GM18867 (cell line): ENCODE data around the gene RAB40C.

ENCODE experiments used
- ATAC-seq: cut with Tn5 transposase; IDR thresholded peaks from one replicate; pipeline ENCODE4 v1.9.1; 2021; ENCODE audit warnings: mild to moderate bottlenecking, moderate library complexity; ENCODE audit not compliant: unreplicated experiment

The RAB40C gene

DNA sequence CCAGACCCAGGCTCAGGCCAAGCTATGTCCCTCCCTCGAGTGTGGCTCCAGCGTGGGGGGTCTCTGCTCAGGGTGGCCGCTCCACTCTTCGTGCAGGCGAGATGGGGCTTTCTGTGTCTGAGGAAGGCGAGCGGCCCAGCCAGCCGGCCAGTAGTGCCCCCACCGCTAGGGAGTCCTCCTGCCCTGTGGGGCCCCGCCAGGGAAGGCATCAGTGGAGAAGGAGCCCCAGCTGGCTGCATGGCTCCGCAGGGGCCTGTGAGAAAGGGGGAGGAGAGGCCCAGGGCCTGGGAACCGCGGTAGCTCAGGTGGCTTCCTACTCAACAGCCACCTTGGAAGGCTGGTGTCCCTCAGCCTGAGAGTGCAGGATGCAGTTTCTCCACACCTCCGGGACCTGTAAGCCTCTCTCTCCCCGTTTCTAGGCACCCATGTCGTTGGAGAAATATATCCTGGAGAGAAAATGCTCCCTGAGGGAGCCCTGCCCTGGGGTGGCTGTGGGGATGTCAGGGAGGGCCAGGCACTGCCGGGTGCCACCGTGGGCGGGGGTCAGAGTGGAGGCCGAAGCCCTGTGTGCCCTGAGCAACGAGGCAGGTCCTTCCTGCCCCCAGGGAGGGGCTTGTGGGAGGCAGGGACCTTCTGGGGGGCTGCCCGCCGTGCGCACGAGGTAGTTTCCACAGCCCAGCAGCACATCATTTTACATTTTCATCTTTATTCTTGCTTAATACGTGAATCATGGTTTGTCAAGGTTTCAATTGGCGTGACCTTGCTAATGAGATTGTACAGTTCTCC lies 16.8 kb upstream of the RAB40C start:
- ATAC-seq = no peak

DNA sequence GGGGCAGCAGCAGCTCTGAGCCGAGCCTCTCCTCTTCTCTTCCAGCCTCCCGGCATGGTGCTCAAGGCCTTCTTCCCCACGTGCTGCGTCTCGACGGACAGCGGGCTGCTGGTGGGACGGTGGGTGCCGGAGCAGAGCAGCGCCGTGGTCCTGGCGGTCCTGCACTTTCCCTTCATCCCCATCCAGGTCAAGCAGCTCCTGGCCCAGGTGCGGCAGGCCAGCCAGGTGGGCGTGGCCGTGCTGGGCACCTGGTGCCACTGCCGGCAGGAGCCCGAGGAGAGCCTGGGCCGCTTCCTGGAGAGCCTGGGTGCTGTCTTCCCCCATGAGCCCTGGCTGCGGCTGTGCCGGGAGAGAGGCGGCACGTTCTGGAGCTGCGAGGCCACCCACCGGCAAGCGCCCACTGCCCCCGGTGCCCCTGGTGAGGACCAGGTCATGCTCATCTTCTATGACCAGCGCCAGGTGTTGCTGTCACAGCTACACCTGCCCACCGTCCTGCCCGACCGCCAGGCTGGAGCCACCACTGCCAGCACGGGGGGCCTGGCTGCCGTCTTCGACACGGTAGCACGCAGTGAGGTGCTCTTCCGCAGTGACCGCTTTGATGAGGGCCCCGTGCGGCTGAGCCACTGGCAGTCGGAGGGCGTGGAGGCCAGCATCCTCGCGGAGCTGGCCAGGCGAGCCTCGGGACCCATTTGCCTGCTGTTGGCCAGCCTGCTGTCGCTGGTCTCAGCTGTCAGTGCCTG lies 15.7 kb upstream of the RAB40C start:
- no peak for ATAC-seq

DNA sequence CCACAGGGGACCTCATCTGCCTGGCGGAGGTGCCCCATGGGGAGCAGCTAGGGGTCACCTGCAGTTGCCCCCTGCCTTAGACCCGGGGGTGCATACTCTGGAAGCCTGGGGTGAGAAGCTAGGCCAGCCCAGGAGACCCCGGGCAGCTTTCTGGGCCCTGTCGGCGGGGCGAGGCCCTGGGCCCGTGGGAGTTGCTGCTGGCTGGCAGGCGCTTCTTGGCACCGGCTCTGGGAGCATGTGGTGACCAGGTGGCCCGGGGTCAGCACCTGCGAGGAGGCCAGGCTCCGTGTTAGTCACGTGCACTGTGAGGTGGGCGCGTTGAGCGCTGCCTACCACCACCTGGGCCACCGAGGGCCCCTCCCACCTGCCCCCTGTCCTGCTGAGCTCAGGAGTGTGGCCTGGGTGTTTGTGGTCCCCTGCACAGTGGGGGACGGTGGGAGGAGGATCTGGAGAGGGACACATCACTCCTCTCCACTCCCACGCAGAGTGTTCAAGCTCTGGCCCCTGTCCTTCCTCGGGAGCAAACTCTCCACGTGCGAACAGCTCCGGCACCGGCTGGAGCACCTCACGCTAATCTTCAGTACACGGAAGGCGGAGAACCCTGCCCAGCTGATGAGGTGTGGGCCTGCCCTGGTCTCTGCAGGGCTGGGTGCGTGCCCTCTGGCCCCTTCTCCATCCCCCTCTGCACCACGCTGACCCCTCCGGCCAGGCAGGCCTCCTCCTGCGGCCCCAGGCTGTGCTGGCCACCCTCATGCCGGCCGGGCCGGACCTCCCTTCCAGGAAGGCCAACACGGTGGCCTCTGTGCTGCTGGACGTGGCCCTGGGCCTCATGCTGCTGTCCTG lies 14.3 kb upstream of the RAB40C start:
- no peak for ATAC-seq

DNA sequence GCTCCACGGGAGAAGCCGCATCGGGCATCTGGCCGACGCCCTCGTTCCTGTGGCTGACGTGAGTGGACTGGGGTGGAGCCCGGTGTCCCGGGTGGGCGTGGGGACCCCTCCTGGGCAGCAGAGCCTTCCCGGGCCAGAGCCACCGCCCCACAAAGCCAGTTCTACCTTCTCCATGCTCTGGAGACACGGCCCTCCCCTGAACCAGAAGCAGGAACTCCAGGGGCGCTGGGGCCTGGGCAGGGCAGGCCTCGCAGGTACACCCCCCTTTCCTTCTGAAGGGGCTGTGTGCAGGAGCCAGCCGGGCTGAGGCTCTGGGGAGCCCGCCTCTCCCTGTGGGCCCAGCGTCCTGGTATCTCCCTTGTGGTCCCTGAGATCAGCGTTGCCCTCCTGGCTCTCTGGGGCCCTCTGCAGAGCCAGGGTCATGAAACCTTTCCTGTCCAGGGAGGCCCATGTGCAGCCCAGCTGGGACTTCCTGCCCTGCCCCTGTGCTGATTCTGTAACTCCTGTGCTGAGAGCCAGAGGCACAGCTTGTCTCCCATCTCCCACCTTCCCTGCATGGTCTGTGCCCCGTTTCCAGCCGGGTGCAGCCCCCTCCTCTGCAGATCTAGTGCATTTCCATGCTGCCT lies 13.6 kb upstream of the RAB40C start:
- ATAC-seq = no peak

DNA sequence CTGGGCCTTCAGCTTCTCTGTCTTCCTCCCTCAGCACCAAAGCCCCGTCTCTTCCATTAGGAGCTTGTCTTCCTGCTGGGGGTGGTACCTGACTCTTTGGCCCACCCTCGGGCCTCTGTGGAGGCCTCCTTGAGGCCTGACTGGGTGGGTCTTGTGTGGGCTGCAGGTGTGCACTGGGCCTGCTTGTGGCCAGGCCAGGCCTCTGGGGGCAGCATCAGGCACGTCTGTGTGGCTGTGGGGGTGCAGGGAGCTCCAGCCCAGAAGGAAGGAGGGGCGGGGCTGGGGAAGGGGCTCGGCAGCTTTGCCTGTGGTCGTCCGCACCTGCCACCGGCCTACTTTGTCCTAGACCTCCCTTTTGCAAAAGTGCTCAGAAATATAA lies 13.1 kb upstream of the RAB40C start:
- no peak for ATAC-seq

DNA sequence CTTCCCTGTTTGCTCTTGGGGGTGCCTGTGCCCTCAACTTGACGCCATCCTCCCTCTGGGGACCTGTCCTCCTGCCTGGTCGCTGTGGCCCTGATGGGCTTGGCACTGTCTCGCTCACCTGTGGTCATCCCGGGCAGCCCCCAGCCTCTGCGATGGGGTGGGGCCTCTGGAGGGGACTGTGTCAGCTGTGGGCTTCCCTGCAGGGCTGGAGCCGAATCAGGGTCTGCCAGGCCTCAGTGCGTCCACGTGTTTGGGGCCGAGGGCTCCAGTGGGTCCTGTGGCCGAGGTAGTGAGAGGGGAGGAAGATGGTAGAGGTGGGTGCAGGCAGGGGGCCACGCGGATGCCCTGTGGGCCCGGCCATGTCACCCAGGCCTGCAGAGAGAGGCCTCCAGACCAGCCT lies 12.1 kb upstream of the RAB40C start:
- ATAC-seq = no peak

DNA sequence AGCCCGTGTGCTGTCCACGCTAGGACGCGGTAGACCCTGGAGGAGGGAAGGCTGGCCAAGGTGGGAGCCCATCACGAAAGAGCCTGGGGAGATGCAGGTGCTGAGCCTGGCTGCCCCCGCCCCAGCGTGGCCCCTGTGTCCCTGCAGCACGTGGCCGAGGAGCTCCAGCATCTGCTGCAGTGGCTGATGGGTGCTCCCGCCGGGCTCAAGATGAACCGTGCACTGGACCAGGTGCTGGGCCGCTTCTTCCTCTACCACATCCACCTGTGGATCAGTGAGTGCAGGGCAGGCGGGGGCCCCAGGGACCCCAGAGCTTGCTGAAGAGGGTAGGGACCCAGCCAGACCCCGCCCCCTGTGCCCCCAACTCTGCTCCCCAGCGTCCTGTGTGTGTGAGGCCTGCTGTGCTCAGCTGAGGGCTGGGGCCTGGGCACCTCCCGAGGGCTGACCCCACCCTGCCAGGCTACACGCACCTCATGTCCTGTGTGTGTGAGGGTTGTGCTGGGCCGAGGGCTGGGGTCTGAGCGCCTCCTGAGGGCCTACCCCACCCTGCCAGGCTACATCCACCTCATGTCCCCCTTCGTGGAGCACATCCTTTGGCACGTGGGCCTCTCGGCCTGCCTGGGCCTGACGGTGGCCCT lies 11.5 kb upstream of the RAB40C start:
- ATAC-seq = no peak

DNA sequence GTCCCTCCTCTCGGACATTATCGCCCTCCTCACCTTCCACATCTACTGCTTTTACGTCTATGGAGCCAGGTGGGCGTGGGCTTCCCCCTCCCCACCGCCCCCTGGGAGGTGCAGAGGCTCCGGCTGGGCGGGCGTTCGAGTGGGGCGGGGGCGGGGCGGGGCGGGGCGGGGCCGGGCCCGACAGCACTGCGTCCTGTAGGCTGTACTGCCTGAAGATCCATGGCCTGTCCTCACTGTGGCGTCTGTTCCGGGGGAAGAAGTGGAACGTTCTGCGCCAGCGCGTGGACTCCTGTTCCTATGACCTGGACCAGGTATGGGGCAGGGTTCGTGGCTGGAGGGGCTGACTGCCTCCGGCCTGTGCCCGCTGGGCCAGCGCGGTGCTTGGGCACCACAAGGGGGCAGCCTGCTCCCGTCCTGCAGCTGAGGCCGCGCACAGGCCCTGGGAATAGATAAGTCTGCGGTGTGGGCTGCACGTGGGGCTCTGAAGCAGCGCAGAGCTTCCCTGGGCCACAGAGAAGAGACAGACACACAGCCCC lies 10.9 kb upstream of the RAB40C start:
- ATAC-seq = peak; percentile 53

DNA sequence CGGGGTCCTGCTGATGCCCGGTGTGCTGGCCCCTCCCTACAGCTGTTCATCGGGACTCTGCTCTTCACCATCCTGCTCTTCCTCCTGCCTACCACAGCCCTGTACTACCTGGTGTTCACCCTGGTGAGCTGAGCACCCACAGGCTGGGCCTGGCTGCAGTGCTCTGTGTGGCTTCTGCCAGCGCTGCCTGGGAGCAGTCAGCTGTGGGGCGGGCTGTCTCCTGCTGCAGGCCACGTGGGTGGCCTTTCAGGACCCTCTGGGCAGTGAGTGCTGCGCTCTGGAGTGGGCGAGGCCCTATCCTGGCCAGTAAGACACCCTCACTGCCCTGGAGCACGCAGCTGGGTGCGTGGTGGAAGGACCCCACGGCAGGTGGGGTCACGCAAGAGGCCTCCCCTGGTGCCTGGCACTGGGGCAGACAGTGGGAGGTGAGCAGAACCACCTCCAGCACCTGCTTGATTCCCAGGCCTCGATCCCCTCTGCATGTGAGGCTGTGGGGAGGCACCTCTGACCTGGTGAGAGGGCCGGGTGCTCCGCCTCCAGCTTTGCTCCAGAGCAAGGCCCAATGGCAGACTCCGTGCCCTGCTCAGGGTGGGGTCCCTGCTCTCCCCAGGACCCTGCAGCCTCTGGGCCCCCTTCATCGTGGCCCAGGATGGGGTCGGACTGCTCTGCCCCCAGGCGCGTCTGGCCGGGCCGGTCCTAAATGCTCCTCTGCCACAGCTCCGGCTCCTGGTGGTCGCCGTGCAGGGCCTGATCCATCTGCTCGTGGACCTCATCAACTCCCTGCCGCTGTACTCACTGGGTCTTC lies 9.5 kb upstream of the RAB40C start:
- ATAC-seq = no peak

DNA sequence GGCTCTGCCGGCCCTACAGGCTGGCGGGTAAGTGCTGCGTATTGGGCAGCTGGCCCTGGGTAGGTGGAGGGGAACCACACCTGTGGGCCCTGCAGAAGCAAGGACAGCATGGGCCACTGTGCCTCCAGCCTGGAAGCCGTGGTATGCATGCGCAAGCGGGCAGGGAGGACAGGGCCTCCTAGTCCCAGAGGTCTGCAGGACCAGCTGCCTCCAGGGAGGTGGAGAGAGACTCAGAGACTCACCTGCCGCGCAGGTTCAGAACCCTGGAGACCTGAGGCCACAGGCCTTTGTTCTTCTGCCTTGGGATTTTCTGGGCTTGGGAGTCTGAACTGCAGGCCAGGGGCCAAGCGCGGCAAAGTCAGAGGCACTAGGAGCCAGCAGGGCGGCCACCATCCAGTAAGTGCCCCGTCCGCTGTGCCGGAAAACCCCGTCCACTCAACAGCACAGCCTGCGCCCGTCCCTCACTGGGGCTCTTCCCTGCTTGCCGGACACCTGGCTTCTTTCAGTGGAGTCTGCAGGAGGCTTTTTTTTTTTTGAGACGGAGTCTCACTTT lies 8.8 kb upstream of the RAB40C start:
- ATAC-seq = no peak

DNA sequence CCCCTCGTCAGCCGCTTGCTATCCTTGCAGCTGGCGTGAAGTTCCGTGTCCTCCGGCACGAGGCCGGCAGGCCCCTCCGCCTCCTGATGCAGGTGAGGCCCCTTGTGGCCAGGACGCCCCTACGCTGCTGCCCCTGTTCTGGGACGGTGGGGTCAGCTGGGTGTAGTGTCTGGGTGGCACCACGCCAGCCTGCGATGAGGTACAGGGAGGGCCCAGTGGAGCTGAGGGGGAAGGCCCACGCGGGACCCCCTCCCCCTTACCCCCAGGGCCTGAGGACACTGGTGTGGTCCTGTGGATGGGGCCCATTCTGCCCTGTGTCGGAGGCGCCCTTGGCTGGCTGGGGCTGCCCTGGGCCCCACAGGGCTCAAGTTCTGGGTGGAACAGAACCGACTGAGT lies 7.7 kb upstream of the RAB40C start:
- no peak for ATAC-seq

DNA sequence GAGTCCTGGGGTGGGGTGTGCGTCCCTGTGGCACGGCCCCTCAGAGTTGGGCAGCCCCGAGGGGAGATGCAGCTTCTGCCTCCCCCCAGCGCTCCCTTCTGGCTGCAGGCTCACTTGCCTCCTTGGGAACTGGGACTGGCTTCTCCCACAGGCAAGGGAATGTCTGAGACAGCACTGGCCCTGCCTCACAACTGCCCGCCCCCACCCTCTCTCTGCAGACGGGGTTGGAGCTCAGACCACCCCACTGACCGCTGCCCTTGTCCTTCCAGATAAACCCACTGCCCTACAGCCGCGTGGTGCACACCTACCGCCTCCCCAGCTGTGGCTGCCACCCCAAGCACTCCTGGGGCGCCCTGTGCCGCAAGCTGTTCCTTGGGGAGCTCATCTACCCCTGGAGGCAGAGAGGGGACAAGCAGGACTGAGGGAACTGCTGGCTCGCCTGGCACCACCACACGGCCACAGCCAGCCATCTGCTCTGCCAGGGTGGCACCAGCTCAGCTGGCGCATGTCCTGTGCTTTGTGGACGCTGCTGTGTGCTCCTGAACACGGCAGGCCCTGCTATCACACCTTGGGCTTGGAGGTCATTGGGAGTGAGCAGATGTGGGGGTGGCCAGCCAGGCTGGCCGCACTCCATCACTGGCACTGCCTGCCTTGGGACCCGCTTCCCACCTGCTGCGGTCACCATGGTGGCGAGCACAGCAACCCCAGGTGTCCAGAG lies 7.1 kb upstream of the RAB40C start:
- no peak for ATAC-seq

DNA sequence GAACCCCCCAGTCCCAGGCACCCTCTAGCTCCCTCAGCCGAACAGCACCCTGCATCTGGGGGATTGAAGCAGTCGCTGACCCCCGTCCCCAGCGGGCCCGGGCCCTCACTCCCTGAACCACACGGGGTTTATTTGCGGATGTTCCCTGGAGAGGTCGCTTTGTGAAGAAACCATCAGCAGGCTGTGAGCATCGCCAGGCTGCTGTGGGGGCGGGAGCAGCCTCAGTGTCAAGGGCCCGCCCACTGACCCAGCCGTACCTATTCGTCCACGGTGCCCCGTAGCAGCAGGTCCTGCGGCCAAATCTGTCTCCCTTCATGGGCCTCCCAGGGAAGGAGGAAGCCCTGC lies 6.4 kb upstream of the RAB40C start:
- no peak for ATAC-seq

DNA sequence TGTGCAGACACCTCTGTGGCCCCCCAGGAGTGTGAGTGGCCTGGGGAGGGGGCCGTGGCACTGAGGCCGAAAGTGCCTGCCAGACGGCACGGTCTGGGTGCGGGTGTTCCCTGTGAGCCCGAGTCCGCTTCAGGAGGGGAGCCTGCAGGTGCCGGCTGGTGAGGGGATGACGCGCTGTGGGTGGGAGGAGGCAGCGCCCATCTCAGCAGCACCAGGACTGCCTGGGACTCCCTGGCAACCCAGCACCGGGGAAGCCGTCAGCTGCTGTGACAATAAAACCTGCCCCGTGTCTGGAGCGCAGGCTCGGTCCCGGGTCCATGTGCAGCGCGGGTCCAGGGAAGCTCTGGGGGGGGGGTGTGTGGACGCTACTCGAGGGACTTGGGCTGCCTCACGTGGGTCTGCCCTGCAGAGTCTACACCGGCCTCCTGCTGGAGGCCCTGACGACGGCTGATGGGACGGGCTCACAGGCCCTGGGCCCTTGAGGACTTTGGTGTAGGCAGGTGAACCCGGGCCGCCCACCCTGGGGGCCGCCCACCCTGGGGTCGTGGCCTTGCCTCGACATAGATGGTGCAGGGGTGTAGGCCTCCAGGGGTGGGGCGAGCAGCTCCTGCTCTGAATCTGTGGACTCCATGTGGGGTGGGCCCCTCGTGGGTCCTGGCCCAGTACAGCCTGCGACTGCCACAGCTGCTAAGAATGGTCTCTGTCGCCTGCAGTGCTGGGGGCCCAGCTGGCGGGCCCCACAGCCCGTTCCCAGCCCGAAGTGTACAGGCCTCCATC lies 5.9 kb upstream of the RAB40C start:
- ATAC-seq = no peak

DNA sequence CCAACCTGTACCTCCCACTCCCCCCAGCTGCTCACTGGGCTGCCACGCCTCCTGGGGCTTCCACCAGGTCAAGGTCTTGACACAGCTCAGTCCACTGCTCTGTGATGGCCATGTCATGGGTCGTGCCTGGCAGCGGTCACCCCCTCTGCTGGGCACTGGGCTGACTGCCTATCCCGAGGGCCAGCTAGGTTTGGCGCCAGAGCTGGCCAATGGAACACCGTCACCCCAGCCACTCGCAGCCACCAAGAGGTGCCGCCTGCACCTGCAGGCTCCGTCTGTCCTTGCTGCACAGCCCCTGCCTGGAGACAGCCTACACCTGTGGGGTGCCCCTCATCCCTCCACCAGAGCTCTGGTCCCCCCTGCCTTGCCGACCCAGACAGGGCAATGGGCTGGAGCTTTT lies 4.5 kb upstream of the RAB40C start:
- ATAC-seq = no peak

DNA sequence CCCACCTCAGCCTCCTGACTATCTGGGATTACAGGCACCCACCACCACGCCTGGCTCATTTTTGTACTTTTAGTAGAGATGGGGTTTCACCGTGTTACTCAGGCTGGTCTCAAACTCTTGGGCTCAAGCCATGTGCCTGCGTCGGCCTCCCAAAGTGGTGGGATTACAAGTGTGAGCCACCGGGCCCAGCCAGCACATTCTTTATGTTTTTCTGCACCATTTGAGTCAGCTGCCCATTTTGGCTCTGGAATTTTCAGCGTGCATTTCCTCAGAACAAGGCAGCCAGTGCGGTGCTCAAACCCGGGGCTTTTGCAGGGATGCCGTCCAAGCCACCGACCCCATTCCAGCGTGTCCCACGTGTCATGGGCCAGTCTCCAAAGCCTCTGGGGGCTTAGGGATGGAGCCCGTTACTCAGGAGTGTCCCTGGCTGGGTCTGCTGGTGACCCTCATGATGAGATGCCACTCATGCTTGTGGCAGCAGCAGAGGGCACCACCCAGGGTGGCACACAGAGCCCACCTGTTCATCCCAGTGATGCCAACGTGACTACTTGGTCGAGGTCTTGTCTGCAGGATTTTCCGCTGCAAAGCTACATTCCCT lies 3.7 kb upstream of the RAB40C start:
- no peak for ATAC-seq
